H9 (cell line): ENCODE measurements around the gene MOB3B. TPM values are rescaled to one million over a fixed set of nuclear protein-coding genes. Genes with fewer than 3 reads are reported as not detected.

ENCODE experiments used
- DNase-seq: peaks from one replicate; pipeline ENCODE4 v3.0.0-alpha.2; 2017
- H2AFZ ChIP-seq: one replicate; pipeline ENCODE4 v1.6.1; 2013; ENCODE audit warnings: mild to moderate bottlenecking, low read length, control low read depth, moderate library complexity
- H2AK5ac ChIP-seq: 2 replicates; pipeline ENCODE4 v1.6.1; 2013; ENCODE audit warnings: low read length, control low read depth, mixed read lengths; ENCODE audit not compliant: insufficient read length
- H2BK120ac ChIP-seq: one replicate; pipeline ENCODE4 v1.6.1; 2013; ENCODE audit warnings: low read depth, mild to moderate bottlenecking, low read length, control low read depth, inconsistent platforms; ENCODE audit not compliant: poor library complexity, severe bottlenecking
- H2BK12ac ChIP-seq: 2 replicates; pipeline ENCODE4 v1.6.1; 2013; ENCODE audit warnings: low read length, control low read depth, mixed read lengths, low read depth; ENCODE audit not compliant: insufficient read length
- H2BK15ac ChIP-seq: 2 replicates; pipeline ENCODE4 v1.6.1; 2013; ENCODE audit warnings: low read depth, low read length, control low read depth
- H2BK20ac ChIP-seq: one replicate; pipeline ENCODE4 v1.6.1; 2013; ENCODE audit warnings: low read depth, mild to moderate bottlenecking, low read length, control low read depth, inconsistent platforms; ENCODE audit not compliant: poor library complexity, severe bottlenecking
- H2BK5ac ChIP-seq: 2 replicates; pipeline ENCODE4 v1.6.1; 2013; ENCODE audit warnings: low read length, control low read depth, mixed read lengths; ENCODE audit not compliant: insufficient read length
- H3K14ac ChIP-seq: 2 replicates; pipeline ENCODE4 v1.6.1; 2013; ENCODE audit warnings: low read length, control low read depth; ENCODE audit not compliant: insufficient read depth
- H3K18ac ChIP-seq: 2 replicates; pipeline ENCODE4 v1.6.1; 2013; ENCODE audit warnings: low read depth, mild to moderate bottlenecking, mixed read lengths, low read length, control low read depth; ENCODE audit not compliant: insufficient read length
- H3K23ac ChIP-seq: 2 replicates; pipeline ENCODE4 v1.6.1; 2013; ENCODE audit warnings: low read length, control low read depth, mixed read lengths, low read depth; ENCODE audit not compliant: insufficient read length
- H3K23me2 ChIP-seq: 2 replicates; pipeline ENCODE4 v1.6.1; 2013; ENCODE audit warnings: low read depth, mild to moderate bottlenecking, mixed read lengths, low read length, control low read depth; ENCODE audit not compliant: insufficient read length, poor library complexity, severe bottlenecking
- H3K27ac ChIP-seq: 2 replicates; pipeline ENCODE4 v1.5.1; 2013; ENCODE audit warnings: low read length, control low read depth, mixed read lengths, low read depth; ENCODE audit not compliant: insufficient read length
- H3K27me3 ChIP-seq: 2 replicates; pipeline ENCODE4 v1.6.1; 2013; ENCODE audit warnings: low read length, control low read depth, inconsistent platforms; ENCODE audit not compliant: insufficient read depth
- H3K4ac ChIP-seq: 2 replicates; pipeline ENCODE4 v1.6.1; 2013; ENCODE audit warnings: low read depth, mild to moderate bottlenecking, control low read depth, inconsistent platforms, low read length, moderate library complexity
- H3K4me1 ChIP-seq: 2 replicates; pipeline ENCODE4 v1.6.1; 2013; ENCODE audit warnings: low read length, control low read depth, inconsistent platforms; ENCODE audit not compliant: insufficient read depth
- H3K4me2 ChIP-seq: 2 replicates; pipeline ENCODE4 v1.6.1; 2013; ENCODE audit warnings: low read length, control low read depth, mixed read lengths; ENCODE audit not compliant: insufficient read length, insufficient read depth
- H3K56ac ChIP-seq: 2 replicates; pipeline ENCODE4 v1.6.1; 2013; ENCODE audit warnings: low read depth, mild to moderate bottlenecking, mixed read lengths, low read length, control low read depth; ENCODE audit not compliant: insufficient read length
- H3K79me1 ChIP-seq: 2 replicates; pipeline ENCODE4 v1.6.1; 2013; ENCODE audit warnings: low read depth, mild to moderate bottlenecking, moderate library complexity, low read length, control low read depth, inconsistent platforms; ENCODE audit not compliant: insufficient read depth, poor library complexity, severe bottlenecking
- H3K79me2 ChIP-seq: 2 replicates; pipeline ENCODE4 v1.6.1; 2013; ENCODE audit warnings: low read length, control low read depth, inconsistent platforms; ENCODE audit not compliant: insufficient read depth
- H3K9ac ChIP-seq: 2 replicates; pipeline ENCODE4 v1.6.1; 2013; ENCODE audit warnings: low read length, control low read depth, mixed read lengths; ENCODE audit not compliant: insufficient read length; ENCODE audit errors: extremely low read depth
- H3K9me3 ChIP-seq: one replicate; pipeline ENCODE4 v1.6.1; 2013; ENCODE audit warnings: low read depth, low read length, inconsistent platforms; ENCODE audit not compliant: control insufficient read depth
- H3T11ph ChIP-seq: one replicate; pipeline ENCODE4 v1.6.1; 2013; ENCODE audit warnings: mild to moderate bottlenecking, low read length, control low read depth, inconsistent platforms
- H4K20me1 ChIP-seq: one replicate; pipeline ENCODE4 v1.6.1; 2013; ENCODE audit not compliant: control insufficient read depth, insufficient read length, insufficient read depth
- H4K5ac ChIP-seq: 2 replicates; pipeline ENCODE4 v1.6.1; 2013; ENCODE audit warnings: low read depth, mild to moderate bottlenecking, mixed read lengths, low read length, control low read depth; ENCODE audit not compliant: insufficient read length
- H4K8ac ChIP-seq: replicated peaks from 2 replicates; pipeline ENCODE4 v1.6.1; 2013; ENCODE audit warnings: low read length, control low read depth, mixed read lengths, low read depth; ENCODE audit not compliant: insufficient read length
- H4K91ac ChIP-seq: 2 replicates; pipeline ENCODE4 v1.6.1; 2013; ENCODE audit warnings: low read depth, mild to moderate bottlenecking, moderate library complexity, mixed read lengths, low read length, control low read depth; ENCODE audit not compliant: insufficient read length
- H3K27ac Mint-ChIP-seq, 3 experiments: 2 replicates in 2 of 3; 3 replicates in 1 of 3; pipeline ENCODE4 v1.8.0; 2020 to 2021; ENCODE audit warnings: mixed read lengths in 3 of 3, mild to moderate bottlenecking in 1 of 3, moderate library complexity in 1 of 3
- H3K27me3 Mint-ChIP-seq: 2 replicates; pipeline ENCODE4 v1.8.0; 2021; ENCODE audit warnings: low read depth, mild to moderate bottlenecking, moderate library complexity, mixed read lengths
- H3K36me3 Mint-ChIP-seq, 3 experiments: 2 replicates in 2 of 3; 3 replicates in 1 of 3; pipeline ENCODE4 v1.8.0; 2020 to 2021; ENCODE audit warnings: low read depth in 3 of 3, mixed read lengths in 3 of 3; ENCODE audit not compliant: insufficient read depth in 1 of 3
- H3K4me1 Mint-ChIP-seq, 2 experiments: 2 replicates each; pipeline ENCODE4 v1.8.0; 2020; ENCODE audit warnings: mixed read lengths in 2 of 2
- H3K4me3 Mint-ChIP-seq, 2 experiments: 2 replicates in 1 of 2; 3 replicates in 1 of 2; pipeline ENCODE4 v1.8.0; 2020 to 2021; ENCODE audit warnings: mild to moderate bottlenecking in 2 of 2, mixed read lengths in 2 of 2, moderate library complexity in 1 of 2
- H3K9me3 Mint-ChIP-seq, 2 experiments: 2 replicates in 1 of 2; 3 replicates in 1 of 2; pipeline ENCODE4 v1.8.0; 2020; ENCODE audit warnings: mild to moderate bottlenecking in 2 of 2, mixed read lengths in 2 of 2, moderate library complexity in 1 of 2
- WGBS: extraction: QIAGEN DNeasy Blood & Tissue Kit; methylation state at CpG from one replicate; pipeline ENCODE4 v1.1.7; 2013; ENCODE audit warnings: missing lambda C conversion rate, low lambda C conversion rate, mixed read lengths; ENCODE audit not compliant: insufficient read length; ENCODE audit errors: extremely low coverage; 5-methylcytosine and 5-hydroxymethylcytosine counted together
- total RNA-seq: library from RNA; stranded (reverse); gene quantifications from 2 replicates; pipeline ENCODE4 v1.2.1, GENCODE V29; 2021
- TF ChIP-seq, protein P1 (sequence below): fragments of 200-600 bp; sonication (generic); conservative IDR thresholded peaks from 3 replicates; pipeline ENCODE4 v1.8.0; 2021; ENCODE audit warnings: antibody characterized with exemption, mild to moderate bottlenecking

The MOB3B gene
- total RNA-seq, 1 experiment from 2014 or later = 9.8 TPM

GRCh38 chr9:27538647-27539046 is 9.0 kb upstream of the MOB3B start:
- H2BK5ac ChIP-seq = no peak overlapping the region
- Mint-ChIP-seq H3K9me3 (no peaks in the 10 kb centered on the region), H3K27ac (no peak overlapping the region), H3K4me3 (no peak overlapping the region), H3K4me1 (peaks cover 11% of the 10 kb centered on the region in 2 experiments), H3K27me3 (no peaks in the 10 kb centered on the region), H3K36me3 (peaks cover 3 to 24% (median 10%) of the 10 kb centered on the region in 3 experiments)
- no peak overlapping the region for H2AFZ ChIP-seq
- H3K4me1 ChIP-seq = no peaks in the 10 kb centered on the region; the same call in 1 of the 2 replicates
- no peaks in the 10 kb centered on the region for H4K20me1 ChIP-seq
- no peak overlapping the region for H2BK15ac ChIP-seq
- H3K79me2 ChIP-seq = no peaks in the 10 kb centered on the region; the same call in 1 of the 2 replicates
- H3K23ac ChIP-seq = no peak overlapping the region
- H3K4ac ChIP-seq = no peak overlapping the region
- no peak overlapping the region for H4K91ac ChIP-seq
- H4K5ac ChIP-seq = no peak overlapping the region
- no peaks in the 10 kb centered on the region for H3K23me2 ChIP-seq
- no peak overlapping the region for H3K14ac ChIP-seq
- H2BK12ac ChIP-seq = no peak overlapping the region
- H3K27ac ChIP-seq = no peak overlapping the region
- H4K8ac ChIP-seq = no peak overlapping the region
- H3K4me2 ChIP-seq = no peak overlapping the region
- no peaks in the 10 kb centered on the region for H3K79me1 ChIP-seq
- no peaks in the 10 kb centered on the region for H3K27me3 ChIP-seq
- WGBS = no CpG with 5 or more reads among the region's 3 CpGs
- H3K9me3 ChIP-seq = no peaks in the 10 kb centered on the region
- no peak overlapping the region for H3T11ph ChIP-seq
- TF ChIP-seq, protein P1, sequence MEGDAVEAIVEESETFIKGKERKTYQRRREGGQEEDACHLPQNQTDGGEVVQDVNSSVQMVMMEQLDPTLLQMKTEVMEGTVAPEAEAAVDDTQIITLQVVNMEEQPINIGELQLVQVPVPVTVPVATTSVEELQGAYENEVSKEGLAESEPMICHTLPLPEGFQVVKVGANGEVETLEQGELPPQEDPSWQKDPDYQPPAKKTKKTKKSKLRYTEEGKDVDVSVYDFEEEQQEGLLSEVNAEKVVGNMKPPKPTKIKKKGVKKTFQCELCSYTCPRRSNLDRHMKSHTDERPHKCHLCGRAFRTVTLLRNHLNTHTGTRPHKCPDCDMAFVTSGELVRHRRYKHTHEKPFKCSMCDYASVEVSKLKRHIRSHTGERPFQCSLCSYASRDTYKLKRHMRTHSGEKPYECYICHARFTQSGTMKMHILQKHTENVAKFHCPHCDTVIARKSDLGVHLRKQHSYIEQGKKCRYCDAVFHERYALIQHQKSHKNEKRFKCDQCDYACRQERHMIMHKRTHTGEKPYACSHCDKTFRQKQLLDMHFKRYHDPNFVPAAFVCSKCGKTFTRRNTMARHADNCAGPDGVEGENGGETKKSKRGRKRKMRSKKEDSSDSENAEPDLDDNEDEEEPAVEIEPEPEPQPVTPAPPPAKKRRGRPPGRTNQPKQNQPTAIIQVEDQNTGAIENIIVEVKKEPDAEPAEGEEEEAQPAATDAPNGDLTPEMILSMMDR = no peak
- H3K9ac ChIP-seq = no peak overlapping the region
- H2AK5ac ChIP-seq = no peak overlapping the region
- DNase-seq = no peak
- no peak overlapping the region for H2BK120ac ChIP-seq
- no peak overlapping the region for H3K18ac ChIP-seq
- H3K56ac ChIP-seq = no peak overlapping the region
- H2BK20ac ChIP-seq = no peak overlapping the region
